Measurements from ENCODE around the gene ISG20L2.

ISG20L2 gene

GRCh38 chr1:156709031-156709430 is 19.5 kb downstream of the ISG20L2 start:
- no peak for DNase-seq (ENCODE audit: low spot score)
- TF ChIP-seq, protein P1, sequence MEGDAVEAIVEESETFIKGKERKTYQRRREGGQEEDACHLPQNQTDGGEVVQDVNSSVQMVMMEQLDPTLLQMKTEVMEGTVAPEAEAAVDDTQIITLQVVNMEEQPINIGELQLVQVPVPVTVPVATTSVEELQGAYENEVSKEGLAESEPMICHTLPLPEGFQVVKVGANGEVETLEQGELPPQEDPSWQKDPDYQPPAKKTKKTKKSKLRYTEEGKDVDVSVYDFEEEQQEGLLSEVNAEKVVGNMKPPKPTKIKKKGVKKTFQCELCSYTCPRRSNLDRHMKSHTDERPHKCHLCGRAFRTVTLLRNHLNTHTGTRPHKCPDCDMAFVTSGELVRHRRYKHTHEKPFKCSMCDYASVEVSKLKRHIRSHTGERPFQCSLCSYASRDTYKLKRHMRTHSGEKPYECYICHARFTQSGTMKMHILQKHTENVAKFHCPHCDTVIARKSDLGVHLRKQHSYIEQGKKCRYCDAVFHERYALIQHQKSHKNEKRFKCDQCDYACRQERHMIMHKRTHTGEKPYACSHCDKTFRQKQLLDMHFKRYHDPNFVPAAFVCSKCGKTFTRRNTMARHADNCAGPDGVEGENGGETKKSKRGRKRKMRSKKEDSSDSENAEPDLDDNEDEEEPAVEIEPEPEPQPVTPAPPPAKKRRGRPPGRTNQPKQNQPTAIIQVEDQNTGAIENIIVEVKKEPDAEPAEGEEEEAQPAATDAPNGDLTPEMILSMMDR (IDR thresholded peaks at IDR 0.05; ENCODE audit: extremely low read depth, insufficient read depth, missing control alignments) = no peak
- in situ Hi-C loops (cut with MboI; ENCODE audit: low pct_unique_long_range_greater_than_20kb, low sequenced_read_pairs, unreplicated experiment) = loop anchor here (25.0 kb wide), 1 partner anchor 153 kb away; the partner anchor contains the start of genes INSRR and NTRK1

DNA sequence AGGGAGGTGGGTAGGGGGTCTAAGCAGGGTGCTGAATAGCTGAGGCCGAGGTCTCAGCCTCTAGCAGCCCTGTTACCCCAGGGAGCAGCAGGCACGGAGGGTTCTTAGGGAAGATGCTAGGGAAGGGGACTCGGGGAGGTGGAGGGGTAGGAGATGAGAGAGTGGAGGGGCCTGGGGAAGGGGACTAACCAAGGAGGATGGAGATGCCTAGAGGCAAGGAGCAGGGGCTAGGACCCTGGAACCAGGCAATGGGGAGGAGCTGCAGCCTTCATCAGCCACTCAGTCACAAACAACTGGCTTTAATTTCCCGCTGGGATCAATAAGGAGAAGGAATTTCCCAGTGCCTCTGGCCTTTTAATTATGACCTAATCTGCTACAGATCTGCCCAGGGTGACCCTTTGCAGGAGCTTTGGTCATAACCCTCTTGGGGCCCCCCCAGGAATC is 20.3 kb downstream of the ISG20L2 start:
- TF ChIP-seq, protein P1 (IDR thresholded peaks at IDR 0.05; ENCODE audit: extremely low read depth, insufficient read depth, missing control alignments) = no peak
- DNase-seq (ENCODE audit: low spot score) = no peak
- in situ Hi-C loops (cut with MboI; ENCODE audit: low pct_unique_long_range_greater_than_20kb, low sequenced_read_pairs, unreplicated experiment) = loop anchor here (25.0 kb wide), 1 partner anchor 154 kb away; the partner anchor contains the start of genes INSRR and NTRK1

- TF ChIP-seq, protein P1 (IDR thresholded peaks at IDR 0.05; ENCODE audit: extremely low read depth, insufficient read depth, missing control alignments) = no peak
- in situ Hi-C loops (cut with MboI; ENCODE audit: low pct_unique_long_range_greater_than_20kb, low sequenced_read_pairs, unreplicated experiment) = loop anchor here (25.0 kb wide), 1 partner anchor 155 kb away; the partner anchor contains the start of genes INSRR and NTRK1
- no peak for DNase-seq (ENCODE audit: low spot score)
These were observed 20.9 kb downstream of the ISG20L2 start for GRCh38 chr1:156707417-156708217.

DNA sequence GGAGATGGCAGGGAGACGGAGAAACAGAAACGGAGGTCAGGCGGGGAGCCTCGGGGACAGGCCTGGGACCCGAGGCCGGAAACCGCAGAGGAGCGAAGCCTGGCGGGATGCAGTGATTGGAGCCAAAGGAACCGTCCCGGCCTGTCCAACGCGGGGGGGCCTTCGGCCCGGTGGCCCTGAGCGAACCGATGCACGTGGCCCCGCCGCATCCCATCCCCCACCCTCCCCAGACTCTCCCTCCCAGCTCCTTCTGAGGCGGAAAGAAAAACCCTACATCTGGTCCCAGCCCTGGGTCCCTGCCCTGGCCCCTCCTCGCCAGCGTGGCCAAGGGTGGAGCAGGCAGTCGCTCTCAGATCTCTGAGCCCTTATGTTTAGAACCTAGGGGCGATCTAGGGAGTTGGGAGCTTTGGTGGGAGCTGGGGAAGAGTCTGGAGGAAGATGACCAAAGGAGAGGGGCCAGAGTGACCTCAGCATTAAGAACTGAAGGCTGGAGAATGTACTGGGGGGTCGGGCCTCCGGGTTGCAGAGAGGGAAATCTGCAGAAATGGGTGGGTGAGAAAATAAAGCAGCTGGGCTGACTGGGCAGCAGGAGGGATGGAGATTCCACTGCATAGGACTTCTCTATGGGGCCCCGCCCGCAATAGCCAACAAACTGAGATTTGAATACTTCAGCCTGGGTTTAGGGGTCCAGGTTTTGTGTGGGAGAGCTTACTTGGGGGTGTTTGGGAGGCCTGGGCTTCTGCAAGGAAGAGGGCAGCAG is 21.7 kb downstream of the ISG20L2 start:
- in situ Hi-C loops (cut with MboI; ENCODE audit: low pct_unique_long_range_greater_than_20kb, low sequenced_read_pairs, unreplicated experiment) = loop anchor here (25.0 kb wide), 1 partner anchor 155 kb away; the partner anchor contains the start of genes INSRR and NTRK1
- TF ChIP-seq, protein P1 (IDR thresholded peaks at IDR 0.05; ENCODE audit: extremely low read depth, insufficient read depth, missing control alignments) = no peak
- DNase-seq (ENCODE audit: low spot score) = no peak

DNA sequence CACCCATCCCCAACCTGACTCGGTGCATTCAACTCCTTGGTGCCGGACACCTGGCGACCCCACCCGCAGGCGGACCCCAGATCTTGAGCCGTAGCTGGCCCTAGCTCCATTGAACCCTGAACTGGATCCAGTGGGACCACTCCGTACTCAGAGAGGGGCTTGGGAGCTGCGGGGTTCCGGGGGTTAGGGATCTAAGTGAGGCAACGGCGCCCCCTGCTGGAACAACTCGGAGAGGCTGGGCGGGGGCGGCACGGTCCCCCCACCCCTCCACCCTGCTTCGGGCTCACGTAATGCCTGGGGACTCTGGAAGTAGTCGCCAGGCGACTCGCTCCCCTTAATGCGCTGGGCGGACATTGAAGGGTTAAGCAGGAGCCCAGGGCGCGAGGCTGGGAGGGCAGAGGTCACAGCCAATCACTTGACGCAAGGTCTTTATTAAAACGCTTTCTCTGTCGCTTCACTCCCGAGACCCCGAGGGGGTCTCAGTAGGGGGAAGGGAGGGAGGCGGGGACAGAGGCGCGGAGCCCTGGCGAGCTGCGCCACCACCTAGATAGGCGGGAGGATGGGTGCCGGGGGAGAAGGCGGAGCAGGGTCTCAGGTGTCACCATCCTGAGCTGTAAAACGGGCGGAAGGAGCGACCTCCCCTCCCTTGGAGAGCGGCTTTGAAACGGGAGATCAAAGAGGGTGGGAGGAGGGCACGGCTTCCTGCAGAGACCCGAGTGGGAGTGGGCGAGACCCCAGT is 22.5 kb downstream of the ISG20L2 start:
- DNase-seq (ENCODE audit: low spot score) = peak; percentile 85
- TF ChIP-seq, protein P1 (IDR thresholded peaks at IDR 0.05; ENCODE audit: extremely low read depth, insufficient read depth, missing control alignments) = peak; percentile 92
- in situ Hi-C loops (cut with MboI; ENCODE audit: low pct_unique_long_range_greater_than_20kb, low sequenced_read_pairs, unreplicated experiment) = loop anchor here (25.0 kb wide), 1 partner anchor 156 kb away; the partner anchor contains the start of genes INSRR and NTRK1

Data from GM13977 (cell line).